B cell (primary cell): ENCODE data around the gene AQP3.

ENCODE experiments used
- CTCF ChIP-seq: fragments of 200-600 bp; IDR thresholded peaks from one replicate; pipeline ENCODE4 v1.8.0; 2022; ENCODE audit warnings: antibody characterized with exemption, mild to moderate bottlenecking
- EZH2 ChIP-seq: IDR thresholded peaks from 2 replicates; pipeline ENCODE4 v1.6.1; 2012; ENCODE audit warnings: borderline replicate concordance, low read depth, mild to moderate bottlenecking, moderate library complexity, low read length; ENCODE audit not compliant: insufficient read depth, poor library complexity, severe bottlenecking

- no peak for TF ChIP-seq CTCF
- TF ChIP-seq EZH2 = no peak
Observed at GRCh38 chr9:33442125-33442524, 5.3 kb downstream of the AQP3 start.
